Ovary (tissue), 9 donors: ENCODE measurements around the gene CENPF. TPM values are rescaled to one million over a fixed set of nuclear protein-coding genes. Genes with fewer than 3 reads are reported as not detected.
A peak's percentile ranks its signal among the peaks of the same experiment; 100 is the strongest.
"Not testable (repeated sequence)": the region's sequence is repeated elsewhere in the genome, so short reads cannot be mapped to it uniquely, and the experiment has no call there.

Source experiments
- DNase-seq, 5 donors: peaks; one replicate each; pipeline ENCODE4 v3.0.0-alpha.2; 2019 to 2020
- H3K27ac ChIP-seq, 2 donors: fragments of 200-600 bp; one replicate each; pipeline versions ENCODE4 v1.5.1 to v1.8.0; 2019 to 2022
- H3K27me3 ChIP-seq: fragments of 200-600 bp; one replicate; pipeline ENCODE4 v1.8.0; 2022
- H3K36me3 ChIP-seq: fragments of 200-600 bp; sonication (generic); one replicate; pipeline ENCODE4 v1.5.1; 2019
- H3K4me1 ChIP-seq: one replicate; pipeline ENCODE4 v1.8.1; 2013; ENCODE audit warnings: mild to moderate bottlenecking, moderate library complexity; ENCODE audit not compliant: insufficient read depth
- H3K4me3 ChIP-seq: fragments of 200-600 bp; sonication (generic); one replicate; pipeline ENCODE4 v1.5.1; 2017
- H3K9me3 ChIP-seq, 2 donors: fragments of 200-600 bp in 1 of 2; sonication (generic) in 1 of 2; one replicate each; pipeline versions ENCODE4 v1.5.1 to v1.8.1; 2013 to 2019; ENCODE audit warnings: mild to moderate bottlenecking in 1 of 2, moderate library complexity in 1 of 2
- CTCF ChIP-seq, 3 donors: fragments of 450-650 bp in 2 of 3; fragments of 200-600 bp in 1 of 3; IDR thresholded peaks; one replicate each; pipeline versions ENCODE4 v1.5.1 to v1.8.0; 2016 to 2022; ENCODE audit warnings: antibody characterized with exemption in 3 of 3, mild to moderate bottlenecking in 1 of 3
- EP300 ChIP-seq: sonication (generic); formaldehyde crosslinking; IDR thresholded peaks from one replicate; pipeline ENCODE4 v1.6.1; 2017; ENCODE audit warnings: antibody characterized with exemption
- POLR2A ChIP-seq: fragments of 450-650 bp; IDR thresholded peaks from one replicate; pipeline ENCODE4 v1.6.1; 2017; ENCODE audit warnings: antibody characterized with exemption, mild to moderate bottlenecking, moderate library complexity
- WGBS, 3 donors: extraction: QIAGEN DNeasy Blood & Tissue Kit in 1 of 3; methylation state at CpG; one replicate each; pipeline versions ENCODE4 v1.1.5 to v1.1.7; 2013 to 2017; 5-methylcytosine and 5-hydroxymethylcytosine counted together
- intact Hi-C, 4 donors: fragments of 100-400 bp; cut with DNase I; formaldehyde crosslinking; loops; one replicate each; pipeline versions ENCODE4 v1.11.0 to v1.15.1; 2022 to 2023
- polyA plus RNA-seq, 2 donors: library from polyadenylated mRNA; stranded (reverse); fragments of 200-250 nt in 1 of 2; fragments of 350-450 nt in 1 of 2; fragmentation: Illumina TruSeq in 1 of 2; extraction: RNeasy Lipid Tissue Mini Kit (QIAGEN cat#74804) in 1 of 2; gene quantifications; one replicate each; pipeline ENCODE4 v1.2.3, GENCODE V29; 2013 to 2014
- total RNA-seq, 7 donors: library from RNA; depleted of rRNA in 2 of 7; stranded (reverse); fragments of >200 nt in 2 of 7; fragmentation: NEBNext Ultra II Directional in 3 of 7; extraction: Animal tissue kit (Norgen Biotek cat#: 25700) in 3 of 7; gene quantifications; one replicate each; pipeline versions ENCODE4 v1.1.0 to v1.2.4, GENCODE V29; 2016 to 2023
- donor health status: DM: no; HTN: no; CAD: no; lungs with moderate emphysema.
- donor health status: DM: no; HTN: no; CAD: no.
- donor health status: Bipolar disorder and iron deficiency.
- donor health status: DM: yes; HTN: yes; CAD: no.
- donor health status: DM: no; HTN: no; CAD: no.
- donor health status: DM: yes; HTN: yes; CAD: no.

The CENPF gene
- total and polyA plus RNA-seq, 9 donors: 0.45 to 2.6 (median 1.4) TPM

- peaks cover 4% of the 10 kb centered on the region for H3K4me1 ChIP-seq
- no peak for DNase-seq
- no peaks in the 10 kb centered on the region for H3K9me3 ChIP-seq
- TF ChIP-seq EP300 (no peak), CTCF (IDR thresholded peaks at IDR 0.05) (no peak)
- no peak overlapping the region for H3K27ac ChIP-seq
- intact Hi-C loops: loop anchor here in 1 of 4 donors (10.0 kb wide), 1 partner anchor 859 kb away; no protein-coding TSS in a partner anchor
- H3K4me3 ChIP-seq: no peak overlapping the region
- no peaks in the 10 kb centered on the region for H3K27me3 ChIP-seq
- no peaks in the 10 kb centered on the region for H3K36me3 ChIP-seq
- WGBS, 3 donors: 91 to 95% (median 92%) methylated on average over 4 of the region's 4 CpGs
Observed at GRCh38 chr1:214665606-214666110, 62.7 kb downstream of the CENPF start.

- Histone ChIP-seq H3K27me3 (no peaks in the 10 kb centered on the region), H3K4me1 (peaks cover 4% of the 10 kb centered on the region), H3K36me3 (no peaks in the 10 kb centered on the region), H3K9me3 (no peaks in the 10 kb centered on the region), H3K4me3 (no peak overlapping the region), H3K27ac (no peak overlapping the region)
- intact Hi-C loops: loop anchor here in 1 of 4 donors (10.0 kb wide), 1 partner anchor 858 kb away; no protein-coding TSS in a partner anchor
- 90 to 99% (median 97%) methylated on average over 2 of the region's 2 CpGs for WGBS, 3 donors
- no peak for TF ChIP-seq POLR2A
- TF ChIP-seq EP300: no peak
- TF ChIP-seq CTCF (IDR thresholded peaks at IDR 0.05): no peak
- DNase-seq: no peak
Observed at GRCh38 chr1:214666674-214667073, 63.7 kb downstream of the CENPF start.

GRCh38 chr1:214670098-214670497, 67.1 kb downstream of the CENPF start:
- peaks cover 4% of the 10 kb centered on the region for H3K4me1 ChIP-seq
- H3K36me3 ChIP-seq: no peaks in the 10 kb centered on the region
- no peaks in the 10 kb centered on the region for H3K27me3 ChIP-seq
- intact Hi-C loops: no loop called here
- TF ChIP-seq POLR2A (no peak), EP300 (no peak), CTCF (IDR thresholded peaks at IDR 0.05) (no peak)
- H3K9me3 ChIP-seq: no peaks in the 10 kb centered on the region
- no peak overlapping the region for H3K27ac ChIP-seq
- no peak overlapping the region for H3K4me3 ChIP-seq
- WGBS, 3 donors: 6 to 11% (median 6%) methylated on average over 2 of the region's 2 CpGs
- peak; percentile 70 to 86 (median 84) for DNase-seq

GRCh38 chr1:214673029-214673428, 70.0 kb downstream of the CENPF start:
- H3K4me3 ChIP-seq, H3K36me3 ChIP-seq, H3K27me3 ChIP-seq, DNase-seq, H3K4me1 ChIP-seq, H3K27ac ChIP-seq, H3K9me3 ChIP-seq, intact Hi-C loops: not testable (repeated sequence)
- 80 to 95% (median 95%) methylated on average over 22 to 29 of the region's 29 CpGs for WGBS, 3 donors

- no peaks in the 10 kb centered on the region for H3K27me3 ChIP-seq
- TF ChIP-seq POLR2A (no peak), CTCF (IDR thresholded peaks at IDR 0.05) (no peak), EP300 (no peak)
- no peaks in the 10 kb centered on the region for H3K9me3 ChIP-seq
- H3K4me3 ChIP-seq: no peak overlapping the region
- DNase-seq: no peak
- intact Hi-C loops: no loop called here
- no peaks in the 10 kb centered on the region for H3K36me3 ChIP-seq
- 84 to 97% (median 96%) methylated on average over 8 of the region's 8 CpGs for WGBS, 3 donors
- H3K4me1 ChIP-seq: peaks cover 4% of the 10 kb centered on the region
- H3K27ac ChIP-seq: no peak overlapping the region
Observed at GRCh38 chr1:214673576-214673975, 70.6 kb downstream of the CENPF start.

- H3K9me3 ChIP-seq, H3K27me3 ChIP-seq, H3K27ac ChIP-seq, H3K4me3 ChIP-seq, DNase-seq, H3K36me3 ChIP-seq, H3K4me1 ChIP-seq, intact Hi-C loops: not testable (repeated sequence)
- 83 to 89% (median 89%) methylated on average over 1 of the region's 1 CpG for WGBS, 3 donors
Observed at GRCh38 chr1:214675524-214675923, 72.5 kb downstream of the CENPF start.
